22Rv1 (cell line): ENCODE results near the gene IFNGR2.

ENCODE experiments used
- ZFX ChIP-seq: fragments of 450-650 bp; IDR thresholded peaks from 2 replicates; pipeline ENCODE4 v1.6.1; 2017; ENCODE audit warnings: antibody characterized with exemption, borderline replicate concordance
- TF ChIP-seq, protein P1 (sequence below): fragments of 450-650 bp; IDR thresholded peaks from 2 replicates; pipeline ENCODE4 v1.5.1; 2017; ENCODE audit warnings: mild to moderate bottlenecking

DNA sequence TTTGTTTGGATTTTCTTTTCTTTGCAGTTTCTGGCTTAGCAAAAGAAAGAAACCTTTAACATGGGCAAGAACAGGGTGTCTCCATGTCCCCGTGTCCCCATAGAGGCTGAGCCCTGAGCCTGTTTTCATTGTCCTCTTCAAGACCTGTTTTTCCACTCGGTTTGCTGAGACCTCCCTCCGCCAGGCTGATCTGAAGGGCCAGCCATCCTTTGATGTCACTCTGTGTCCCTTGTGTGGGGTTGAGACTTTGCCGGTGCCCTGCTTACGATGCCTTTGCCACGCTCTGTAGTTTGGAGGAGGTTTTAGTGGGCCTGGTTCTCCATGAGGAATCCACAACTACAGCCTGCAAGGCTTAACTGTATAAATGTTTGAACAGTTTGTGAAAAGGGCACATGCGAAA is 23.8 kb downstream of the IFNGR2 start:
- TF ChIP-seq, protein P1, sequence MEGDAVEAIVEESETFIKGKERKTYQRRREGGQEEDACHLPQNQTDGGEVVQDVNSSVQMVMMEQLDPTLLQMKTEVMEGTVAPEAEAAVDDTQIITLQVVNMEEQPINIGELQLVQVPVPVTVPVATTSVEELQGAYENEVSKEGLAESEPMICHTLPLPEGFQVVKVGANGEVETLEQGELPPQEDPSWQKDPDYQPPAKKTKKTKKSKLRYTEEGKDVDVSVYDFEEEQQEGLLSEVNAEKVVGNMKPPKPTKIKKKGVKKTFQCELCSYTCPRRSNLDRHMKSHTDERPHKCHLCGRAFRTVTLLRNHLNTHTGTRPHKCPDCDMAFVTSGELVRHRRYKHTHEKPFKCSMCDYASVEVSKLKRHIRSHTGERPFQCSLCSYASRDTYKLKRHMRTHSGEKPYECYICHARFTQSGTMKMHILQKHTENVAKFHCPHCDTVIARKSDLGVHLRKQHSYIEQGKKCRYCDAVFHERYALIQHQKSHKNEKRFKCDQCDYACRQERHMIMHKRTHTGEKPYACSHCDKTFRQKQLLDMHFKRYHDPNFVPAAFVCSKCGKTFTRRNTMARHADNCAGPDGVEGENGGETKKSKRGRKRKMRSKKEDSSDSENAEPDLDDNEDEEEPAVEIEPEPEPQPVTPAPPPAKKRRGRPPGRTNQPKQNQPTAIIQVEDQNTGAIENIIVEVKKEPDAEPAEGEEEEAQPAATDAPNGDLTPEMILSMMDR = no peak
- no peak for TF ChIP-seq ZFX
